Ovary (tissue), 3 donors: ENCODE results near the gene ARPC1B.

Source experiments
- CTCF ChIP-seq, 3 donors: fragments of 450-650 bp in 2 of 3; fragments of 200-600 bp in 1 of 3; IDR thresholded peaks; one replicate each; pipeline versions ENCODE4 v1.5.1 to v1.8.0; 2016 to 2022; ENCODE audit warnings: antibody characterized with exemption in 3 of 3, mild to moderate bottlenecking in 1 of 3
- EP300 ChIP-seq: sonication (generic); formaldehyde crosslinking; IDR thresholded peaks from one replicate; pipeline ENCODE4 v1.6.1; 2017; ENCODE audit warnings: antibody characterized with exemption
- POLR2A ChIP-seq: fragments of 450-650 bp; IDR thresholded peaks from one replicate; pipeline ENCODE4 v1.6.1; 2017; ENCODE audit warnings: antibody characterized with exemption, mild to moderate bottlenecking, moderate library complexity
- donor health status: DM: no; HTN: no; CAD: no.

- TF ChIP-seq CTCF (IDR thresholded peaks at IDR 0.05) (no peak), POLR2A (no peak), EP300 (no peak)
These were observed 55.2 kb downstream of the ARPC1B start for GRCh38 chr7:99429756-99430155.
